Stimulated activated CD4-positive, alpha-beta T cell treated with anti-CD3 and anti-CD28 coated beads, Interleukin-2, amount 100 ng/mL, for 48 hours (primary cell): ENCODE results near the gene MCOLN1.

Experiments used
- DNase-seq, 2 donors: peaks; one replicate each; pipeline ENCODE4 v3.0.0-alpha.2; 2020

MCOLN1 gene

DNA sequence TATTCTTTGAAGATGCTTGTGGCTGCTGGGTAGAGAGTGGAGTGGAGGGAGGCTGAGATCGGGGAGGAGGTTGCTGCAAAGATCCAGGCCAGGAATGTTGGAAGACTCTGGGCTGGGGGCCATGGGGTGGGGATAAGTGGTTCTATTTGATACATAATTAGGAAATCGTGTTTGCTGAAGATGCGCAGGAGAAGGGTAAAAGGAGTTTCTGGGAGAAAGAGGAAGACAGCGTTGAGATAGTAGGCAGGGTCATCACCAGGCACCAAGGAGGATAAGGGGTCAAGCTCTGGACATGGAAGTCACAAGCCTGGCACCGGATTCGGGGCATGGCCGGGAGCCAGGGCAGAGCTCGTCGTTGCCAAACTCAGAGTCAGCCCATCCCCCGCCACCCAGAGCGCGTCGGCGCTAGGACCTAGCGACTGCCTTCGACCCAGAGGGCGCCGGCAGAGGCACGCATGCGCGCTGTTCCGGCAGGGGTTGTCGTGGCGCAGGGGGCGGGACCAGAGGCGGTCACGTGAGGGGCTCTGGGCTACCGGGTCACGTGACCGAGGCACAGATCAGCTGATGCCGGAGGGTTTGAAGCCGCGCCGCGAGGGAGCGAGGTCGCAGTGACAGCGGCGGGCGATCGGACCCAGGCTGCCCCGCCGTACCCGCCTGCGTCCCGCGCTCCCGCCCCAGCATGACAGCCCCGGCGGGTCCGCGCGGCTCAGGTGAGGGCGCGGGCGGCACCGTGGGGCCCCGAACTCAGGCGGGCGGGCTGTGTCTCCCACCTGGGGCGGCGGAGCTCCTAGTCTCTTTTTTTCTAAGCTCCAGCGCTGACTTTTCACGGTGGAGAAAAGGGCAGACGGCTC lies at the start of gene MCOLN1:
TSS of gene MCOLN1 (plus strand) at position 553 of the 851 bp plus-strand sequence. CDS start at position 680, 127 bp downstream.
- DNase-seq = peak; percentile 100

DNA sequence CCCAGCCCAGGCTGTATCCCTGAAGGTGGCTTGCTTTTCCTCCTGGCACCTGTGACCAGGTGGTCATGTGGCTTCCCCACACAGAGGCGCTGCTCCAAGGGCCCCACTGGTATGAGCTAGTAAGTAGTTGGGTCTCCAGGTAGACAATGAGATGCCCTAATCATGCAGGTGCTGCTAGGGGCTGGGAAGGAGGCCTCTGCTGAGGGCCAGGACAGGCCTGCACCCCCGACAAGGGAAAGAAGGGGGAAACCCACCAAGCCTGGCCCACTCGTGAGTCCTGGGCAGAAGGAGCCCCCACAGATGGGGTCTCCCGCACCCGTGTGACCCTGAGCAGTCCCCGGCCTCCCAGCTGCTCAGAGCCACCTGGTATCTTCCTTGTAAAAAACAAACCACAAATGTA lies 46.8 kb upstream of the MCOLN1 start:
- DNase-seq = no peak

DNA sequence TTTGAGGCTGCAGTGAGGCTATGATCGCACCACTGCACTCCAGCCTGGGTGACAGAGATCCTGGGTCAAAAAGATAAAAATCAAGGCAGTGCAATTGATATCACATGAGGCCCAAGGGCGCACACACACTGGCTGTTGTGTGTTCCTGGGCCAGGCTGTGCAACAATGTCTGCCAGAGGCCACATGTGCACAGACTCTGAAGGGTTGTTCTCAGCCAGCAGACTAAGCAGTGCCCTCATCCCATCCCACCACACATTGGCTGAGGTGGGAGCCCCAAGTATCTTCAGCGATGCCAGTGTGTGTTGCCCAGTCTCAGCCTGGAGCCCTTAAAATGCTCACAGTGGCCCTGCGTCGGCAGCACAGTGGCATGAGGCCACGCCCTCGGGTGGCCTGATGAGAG lies 46.2 kb upstream of the MCOLN1 start:
- no peak for DNase-seq

DNA sequence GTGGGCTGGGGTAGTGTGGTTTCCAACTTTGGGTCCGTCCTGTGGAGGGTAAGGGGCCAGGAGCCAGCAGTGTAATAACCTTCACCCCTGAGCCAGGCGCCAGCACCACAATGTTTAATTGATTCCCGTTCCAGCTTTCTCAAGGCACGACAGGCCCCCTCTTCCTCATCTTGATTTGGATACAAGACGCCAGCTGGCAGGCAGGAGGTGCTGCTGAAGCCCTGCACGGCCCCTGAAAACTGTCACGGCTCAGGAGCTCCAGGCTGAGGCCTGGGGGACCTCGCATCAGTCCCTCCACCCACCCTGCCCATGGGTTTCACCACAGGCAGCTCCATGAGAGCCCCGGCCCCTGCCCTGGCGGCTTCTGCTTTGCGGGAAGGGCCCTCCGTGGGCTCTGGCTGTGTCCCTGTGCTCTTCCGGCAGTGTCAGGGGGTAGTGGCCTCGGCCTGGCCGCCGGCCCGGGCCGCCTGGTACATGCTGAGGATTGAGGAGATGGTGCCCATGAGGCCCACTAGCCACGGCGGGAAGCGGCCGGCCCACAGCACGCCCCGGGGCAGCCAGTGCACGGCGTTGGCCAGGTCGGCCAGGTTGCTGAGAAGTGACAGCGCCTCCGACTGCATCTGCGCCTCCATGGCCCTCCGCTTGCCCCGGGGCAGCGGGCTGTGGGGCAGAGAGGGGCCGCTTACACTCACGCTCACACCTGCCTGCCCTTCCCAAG lies 45.5 kb upstream of the MCOLN1 start:
- DNase-seq = no peak

DNA sequence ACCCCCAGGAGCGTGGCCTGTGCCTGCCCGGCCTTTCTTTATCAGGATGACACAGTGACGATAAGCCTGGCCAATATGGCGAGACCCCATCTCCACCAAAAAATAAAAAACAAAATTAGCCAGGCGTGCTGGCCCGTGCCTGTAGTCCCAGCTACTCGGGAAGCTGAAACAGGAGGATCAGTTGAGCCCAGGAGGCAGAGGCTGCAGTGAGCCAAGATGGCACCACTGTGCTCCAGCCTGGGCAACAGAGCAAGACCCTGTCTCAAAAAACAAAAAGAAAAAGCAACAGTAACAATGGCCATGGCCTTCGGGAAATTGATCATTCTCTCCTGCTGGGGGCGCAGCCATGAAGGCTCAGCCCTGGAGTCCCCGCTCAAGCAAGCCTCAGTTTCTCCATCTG lies 44.7 kb upstream of the MCOLN1 start:
- DNase-seq = no peak

DNA sequence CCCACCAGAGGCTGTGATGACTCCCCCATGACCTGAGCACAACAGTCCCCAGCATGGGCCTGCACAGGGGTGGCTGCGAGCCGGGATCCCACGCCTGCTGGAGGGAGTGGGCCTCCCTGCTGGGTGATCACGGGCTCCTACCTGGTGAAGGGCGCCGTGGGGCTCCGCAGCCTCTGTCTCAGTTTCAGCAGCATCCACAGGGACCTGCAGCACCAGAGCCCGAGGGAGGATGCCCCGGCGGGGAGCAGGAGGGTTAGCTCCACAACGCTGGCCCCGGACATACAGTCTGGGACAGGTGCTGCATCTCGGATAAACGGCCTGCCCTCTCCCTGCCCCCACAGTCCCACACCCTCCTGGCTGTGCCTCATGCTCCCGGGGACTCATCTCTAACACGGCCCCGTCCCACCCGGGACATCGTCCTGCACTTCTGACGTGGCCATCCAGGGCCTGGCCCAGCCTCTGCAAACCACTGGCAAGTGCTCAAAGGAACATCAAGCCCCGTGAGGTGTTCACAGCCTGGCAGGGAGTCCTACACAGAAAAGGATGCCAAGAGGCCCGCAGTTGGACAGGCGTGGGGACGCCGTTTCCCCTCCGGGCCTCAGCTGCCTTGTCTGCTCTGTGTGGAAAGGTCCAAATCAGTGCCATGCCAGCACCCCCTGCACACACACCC lies 44.1 kb upstream of the MCOLN1 start:
- no peak for DNase-seq

DNA sequence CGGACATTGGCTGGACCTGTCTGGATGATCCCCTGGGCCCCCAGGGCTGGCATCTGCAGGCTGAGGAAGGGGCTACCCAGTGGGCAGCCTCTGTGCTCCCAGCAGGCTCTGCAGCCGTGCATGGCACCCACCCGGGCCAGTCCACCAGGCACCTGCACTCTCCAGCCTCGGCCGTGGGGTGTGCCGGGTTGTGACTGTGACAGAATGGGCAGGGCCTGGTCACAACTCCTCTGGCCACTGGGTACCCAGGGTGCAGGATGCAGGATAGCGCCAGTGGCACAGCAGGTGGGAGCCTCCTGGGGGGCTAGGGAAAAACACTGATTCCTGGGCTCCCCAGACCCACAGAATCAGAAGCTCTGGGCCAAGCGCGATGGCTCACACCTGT lies 43.6 kb upstream of the MCOLN1 start:
- no peak for DNase-seq

DNA sequence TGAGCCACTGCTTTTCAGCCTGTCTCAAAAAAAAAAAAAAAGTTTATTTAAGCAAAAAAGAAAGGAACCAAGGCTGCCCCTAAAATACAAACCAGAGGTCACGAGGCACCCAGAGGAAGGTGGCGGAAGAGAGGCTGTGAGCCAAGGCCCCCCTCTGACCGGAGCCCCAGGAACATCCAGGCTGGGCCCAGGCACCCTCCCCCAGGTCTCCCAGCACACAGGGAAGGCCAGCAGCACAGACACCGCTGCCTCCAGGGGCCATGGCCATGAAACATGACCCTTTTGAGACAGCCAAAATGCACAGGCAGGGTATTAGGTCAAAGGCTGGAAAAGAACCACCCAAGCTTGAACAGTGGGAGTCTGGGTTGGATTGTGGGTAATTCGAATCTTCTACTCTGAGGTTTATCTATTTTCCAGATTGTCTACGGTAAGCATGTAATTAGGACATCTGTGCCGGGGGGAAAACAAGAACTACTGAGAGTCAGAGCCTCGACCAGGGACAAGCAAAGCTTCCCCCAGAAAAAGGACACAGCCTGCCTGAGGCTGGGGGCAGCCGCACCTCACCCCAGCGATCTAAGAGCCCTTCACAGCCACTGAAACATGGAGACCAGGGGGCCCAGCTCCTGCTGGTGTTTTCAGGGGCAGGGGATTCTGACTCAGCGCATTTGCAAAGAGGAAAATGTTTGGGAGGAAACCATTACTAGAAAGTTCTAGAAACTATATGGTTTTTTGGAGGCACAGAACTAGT lies 42.0 kb upstream of the MCOLN1 start:
- no peak for DNase-seq

DNA sequence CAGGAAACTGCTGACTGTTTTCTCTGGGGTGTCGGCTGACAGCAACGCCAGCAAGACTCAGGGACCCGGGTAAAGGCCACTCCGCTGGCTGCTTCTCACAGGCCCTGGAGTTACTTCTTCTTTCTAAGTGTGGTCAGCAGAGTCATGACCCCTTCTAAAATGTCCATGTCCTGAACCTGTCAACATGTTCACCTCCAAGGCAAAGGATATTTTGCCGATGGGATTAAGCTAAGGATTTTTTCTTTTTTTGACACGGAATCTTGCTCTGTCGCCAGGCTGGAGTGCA lies 41.5 kb upstream of the MCOLN1 start:
- DNase-seq = no peak

DNA sequence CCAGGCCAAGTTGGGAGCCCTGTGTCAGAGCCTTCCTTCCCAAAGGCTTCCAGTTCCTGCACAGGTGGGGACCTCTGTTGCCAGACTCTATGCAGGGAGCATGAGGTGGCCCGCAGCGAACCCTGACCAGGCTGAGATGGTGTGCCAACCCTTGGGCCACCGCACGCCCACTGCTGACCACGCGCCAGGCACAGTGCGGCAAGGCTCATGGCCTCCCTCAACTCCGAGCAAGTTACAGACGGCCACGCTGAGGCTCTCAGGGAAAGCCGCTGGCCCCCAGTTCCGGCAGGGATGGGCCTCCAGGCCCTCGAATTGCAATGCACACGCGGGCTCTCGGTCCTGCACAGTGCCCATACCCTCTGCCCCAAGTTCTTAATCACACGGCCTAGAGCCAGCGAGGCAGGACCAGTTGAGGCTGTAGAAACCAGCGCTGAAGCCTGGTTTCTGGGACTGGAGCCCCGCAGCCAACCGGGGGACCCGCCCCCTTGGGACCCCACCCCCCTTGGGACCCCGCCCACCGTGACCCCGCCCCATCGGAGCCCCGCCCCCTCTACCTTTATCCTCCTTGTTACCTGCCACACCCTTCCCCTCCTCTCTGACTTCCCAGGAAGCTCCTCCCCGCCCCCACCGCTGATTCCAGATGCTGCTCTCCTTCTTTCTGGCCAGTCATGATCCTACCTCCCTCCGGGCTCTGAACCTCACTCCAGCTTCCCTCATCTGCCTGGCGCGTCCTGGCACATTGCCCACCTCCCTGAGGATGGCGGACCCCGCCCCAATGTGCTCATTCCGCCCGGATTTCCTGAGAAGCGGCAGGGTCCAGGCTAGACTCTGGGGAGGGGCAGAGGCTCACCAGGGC lies 39.6 kb upstream of the MCOLN1 start:
- no peak for DNase-seq

DNA sequence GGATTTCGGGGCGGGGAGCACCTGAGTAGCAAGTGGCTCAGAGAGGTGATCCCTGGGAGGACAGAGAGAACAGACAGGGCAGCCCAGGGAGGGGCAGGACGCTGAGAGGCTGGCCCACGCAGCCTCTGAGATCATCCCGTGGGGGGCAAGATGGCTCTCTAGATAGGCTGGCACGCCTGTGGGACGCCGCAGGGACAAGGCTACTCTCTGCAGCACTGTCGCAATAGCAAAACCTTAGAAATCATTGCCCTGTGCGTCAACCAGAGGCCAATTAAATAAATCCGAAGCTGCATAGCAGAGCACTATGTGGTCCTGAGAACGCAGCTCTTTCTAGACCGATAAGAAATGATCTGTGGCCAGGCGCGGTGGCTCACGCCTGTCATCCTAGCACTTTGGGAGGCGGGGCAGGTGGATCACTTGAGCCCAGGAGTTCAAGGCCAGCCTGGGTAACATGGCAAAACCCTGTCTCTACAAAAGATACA lies 38.7 kb upstream of the MCOLN1 start:
- DNase-seq = no peak

DNA sequence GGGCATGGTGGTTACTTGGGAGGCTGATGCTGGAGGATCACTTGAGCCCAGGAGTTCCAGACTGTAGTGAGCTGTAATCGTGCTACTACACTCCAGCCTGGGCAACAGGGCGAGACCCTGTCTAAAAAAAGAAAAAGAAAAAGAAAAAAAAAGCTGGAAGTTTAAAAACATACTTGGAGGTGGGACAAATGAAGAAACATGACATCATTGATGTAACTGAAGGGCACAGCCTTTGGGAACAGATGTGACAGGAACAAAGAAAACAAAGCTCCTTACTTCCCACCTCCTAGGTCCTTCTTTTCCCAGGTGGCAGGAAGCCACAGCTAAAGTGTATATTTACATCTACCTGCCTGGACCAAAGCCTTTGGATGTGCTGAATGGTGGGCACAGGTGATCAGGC lies 35.5 kb upstream of the MCOLN1 start:
- DNase-seq = no peak

DNA sequence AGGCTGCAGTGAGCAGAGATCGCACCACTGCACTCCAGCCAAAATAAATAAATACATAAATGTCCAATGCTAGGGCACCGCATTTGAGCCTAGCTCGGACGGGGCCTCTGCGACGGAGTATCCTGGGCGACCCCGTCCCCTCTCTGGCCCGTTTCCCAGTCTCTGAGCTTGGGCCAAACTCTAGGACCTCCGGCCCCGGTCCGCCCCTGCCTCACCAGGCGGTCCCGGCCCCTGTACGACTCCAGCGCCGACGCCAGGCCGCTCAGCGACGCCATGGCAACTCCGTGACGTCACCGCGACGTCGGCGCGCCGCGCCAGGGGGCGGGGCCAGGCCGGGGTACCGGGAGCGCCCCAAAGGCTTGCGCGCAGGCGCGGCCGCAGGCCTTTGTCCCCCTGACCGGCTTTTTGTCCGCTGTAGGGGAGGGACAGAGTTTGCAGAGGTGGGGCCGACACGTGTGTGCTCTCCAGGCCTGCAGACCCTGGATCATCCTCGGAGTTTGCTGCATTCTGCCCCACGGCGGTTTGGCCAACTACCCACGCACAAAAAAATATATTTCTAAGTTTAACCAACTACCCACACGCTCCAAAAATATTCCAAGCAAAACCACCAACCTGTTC lies 33.6 kb upstream of the MCOLN1 start, which contains the start of gene PEX11G:
TSS of gene PEX11G (minus strand) at position 300 of the 618 bp plus-strand sequence. CDS start at position 275, 25 bp downstream.
- DNase-seq = peak; percentile 91 to 93

DNA sequence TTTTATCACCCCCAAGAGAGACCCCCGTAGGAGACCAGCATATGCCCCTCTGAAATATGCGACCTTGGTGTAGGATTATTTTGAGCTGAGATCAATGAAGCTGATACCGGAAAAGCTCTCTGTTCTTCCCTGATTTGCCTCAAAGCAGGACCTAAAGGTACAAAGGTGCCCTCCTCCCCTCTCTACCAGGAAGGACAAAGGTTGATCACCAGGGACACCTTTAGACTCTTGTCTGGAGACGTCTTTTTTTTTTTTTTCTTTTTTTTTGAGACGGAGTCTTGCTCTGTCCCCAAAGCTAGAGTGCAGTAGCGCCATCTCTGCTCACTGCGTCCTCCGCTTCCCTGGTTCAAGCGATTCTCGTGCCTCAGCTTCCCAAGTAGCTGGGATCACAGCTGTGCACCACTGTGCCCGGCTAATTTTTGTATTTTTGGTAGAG lies 32.8 kb upstream of the MCOLN1 start:
- no peak for DNase-seq

DNA sequence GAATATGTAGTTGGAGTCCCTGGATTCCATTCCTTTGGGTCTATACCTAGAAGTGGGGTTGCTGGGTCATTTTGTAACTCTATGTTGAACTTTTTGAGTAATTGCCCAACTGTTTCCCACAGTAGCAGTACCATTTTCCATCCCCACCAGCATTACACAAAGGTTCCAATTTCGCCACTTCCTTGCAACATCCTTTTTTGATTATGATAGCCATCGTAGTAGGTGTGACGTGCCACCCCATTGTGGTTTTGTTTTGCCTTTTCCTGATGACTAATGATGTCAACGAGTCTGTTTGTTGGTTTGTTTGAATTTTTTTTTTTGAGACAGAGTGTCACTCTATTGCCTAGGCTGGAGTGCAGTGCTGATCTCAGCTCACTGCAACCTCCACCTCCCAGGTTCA lies 30.3 kb upstream of the MCOLN1 start:
- peak; percentile 40 to 52 for DNase-seq

DNA sequence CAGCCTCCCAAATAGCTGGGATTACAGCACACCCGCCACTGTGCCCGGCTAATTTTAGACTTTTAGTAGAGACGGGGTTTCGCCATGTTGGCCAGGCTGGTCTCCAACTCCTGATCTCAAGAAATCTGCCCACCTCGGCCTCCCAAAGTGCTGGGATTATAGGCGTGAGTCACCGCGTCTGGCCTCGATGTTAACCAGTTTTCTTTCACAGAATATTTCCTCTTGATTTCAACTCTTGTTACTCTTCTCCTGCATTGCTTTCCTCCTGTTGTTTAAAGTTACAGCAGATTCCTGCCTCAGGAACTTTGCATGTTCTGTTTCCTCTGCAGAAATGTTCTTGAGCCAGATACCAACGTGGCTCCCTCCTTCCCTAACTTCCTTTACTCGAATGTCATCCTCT lies 29.9 kb upstream of the MCOLN1 start:
- DNase-seq = no peak

DNA sequence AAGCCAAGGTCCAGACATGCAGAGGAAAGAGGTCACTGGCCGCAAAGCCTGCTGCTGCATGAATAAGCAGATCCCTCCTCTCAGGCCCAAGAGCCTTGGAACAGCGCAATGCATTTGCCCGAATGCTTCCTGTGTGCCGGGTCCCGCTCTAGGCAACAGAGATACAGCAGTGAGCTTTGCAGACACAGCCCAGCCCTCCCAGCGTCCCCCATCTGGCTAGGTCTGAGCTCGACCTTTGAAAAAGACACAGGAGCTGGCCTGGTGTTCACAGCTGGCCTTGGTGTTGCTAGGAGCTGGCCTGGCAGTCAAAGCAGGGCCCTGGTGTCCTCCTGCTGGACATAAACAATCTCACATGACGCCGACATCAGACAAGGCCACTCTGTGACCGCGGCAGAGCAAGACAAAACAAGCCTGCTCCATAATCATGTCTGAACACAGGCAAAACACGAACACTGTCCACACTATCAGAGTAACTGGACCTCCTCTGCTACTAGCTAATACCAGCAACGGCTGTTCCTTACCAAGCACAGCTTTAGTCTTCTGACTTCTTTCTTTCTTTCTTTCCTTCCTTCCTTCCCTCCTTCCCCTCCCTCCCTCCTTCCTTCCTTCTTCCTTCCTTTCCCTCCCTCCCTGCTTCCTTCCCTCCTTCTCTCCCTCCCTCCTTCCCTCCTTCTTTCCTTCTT lies 27.9 kb upstream of the MCOLN1 start:
- no peak for DNase-seq

DNA sequence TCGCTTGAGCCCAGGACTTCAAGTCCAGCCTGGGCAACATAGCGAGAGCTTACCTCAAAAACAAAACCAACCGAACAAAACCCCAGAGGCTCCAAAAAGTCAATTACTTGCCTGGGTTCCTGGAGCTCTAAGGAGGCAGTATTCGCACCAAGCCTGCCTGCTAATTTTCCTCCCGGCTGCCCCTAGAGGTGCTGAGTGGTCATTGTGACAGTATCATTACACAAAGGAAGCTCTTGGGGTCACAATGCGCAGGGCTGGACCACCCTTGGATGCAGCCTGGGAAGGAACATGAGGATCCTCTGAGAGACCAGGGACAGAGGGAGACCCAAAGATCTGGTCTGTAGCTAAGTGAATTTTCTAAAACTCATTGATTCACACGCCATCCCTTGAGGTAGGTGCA lies 25.1 kb upstream of the MCOLN1 start:
- no peak for DNase-seq

DNA sequence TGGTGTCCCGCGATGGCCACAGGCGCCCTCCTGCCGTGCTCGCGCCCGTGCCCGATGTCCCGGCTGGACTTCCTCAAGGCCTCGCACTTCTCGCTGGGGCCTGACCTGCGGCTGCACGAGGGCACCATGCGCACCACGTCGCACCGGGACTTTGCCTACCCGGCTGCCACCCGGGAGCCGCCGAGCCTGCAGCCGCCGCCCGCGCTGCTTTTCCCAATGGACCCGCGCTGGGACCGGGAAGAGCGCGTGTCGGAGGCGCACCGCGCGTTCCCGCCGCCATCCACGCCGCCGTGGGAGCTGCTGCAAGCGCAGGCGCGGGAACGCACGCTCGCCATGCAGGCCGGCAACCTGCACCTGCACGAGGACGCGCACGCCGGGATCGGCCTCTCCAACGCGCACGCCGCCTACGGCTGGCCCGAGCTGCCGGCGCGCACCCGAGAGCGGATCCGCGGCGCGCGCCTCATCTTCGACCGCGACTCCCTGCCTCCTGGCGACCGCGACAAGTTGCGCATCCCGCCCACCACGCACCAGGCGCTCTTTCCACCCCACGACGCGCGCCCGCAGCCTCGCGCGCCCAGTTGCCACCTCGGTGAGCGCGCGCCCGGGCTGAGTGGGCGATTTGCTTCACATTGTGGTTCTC lies 21.5 kb upstream of the MCOLN1 start:
- DNase-seq = peak; percentile 45 to 59

DNA sequence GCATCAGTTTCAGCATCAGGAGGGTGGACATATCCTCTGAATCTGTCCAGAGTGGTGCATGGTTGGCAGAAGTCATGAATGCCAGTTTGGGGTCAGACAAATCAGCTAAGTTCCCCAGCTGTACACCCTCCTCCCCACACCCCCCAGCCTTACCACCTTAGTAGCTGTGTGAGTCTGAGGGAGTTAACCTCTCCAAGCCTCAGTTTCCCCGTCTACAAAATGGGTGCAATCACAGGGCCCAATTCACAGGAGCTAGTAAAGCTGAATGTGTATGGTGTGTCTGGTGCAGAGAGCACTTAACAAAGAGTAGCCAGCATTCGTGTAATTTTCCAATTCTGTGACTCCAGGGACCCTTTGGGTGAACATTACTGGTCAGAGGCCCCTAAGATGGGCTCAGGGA lies 19.9 kb upstream of the MCOLN1 start:
- no peak for DNase-seq
